IMR-90 (cell line): ENCODE results near the gene MYH3. TPM values are rescaled to one million over a fixed set of nuclear protein-coding genes. Genes with fewer than 3 reads are reported as not detected.

Experiments used
- ATAC-seq: fragments of 200-7000 bp; cut with Tn5 transposase; 2 replicates; pipeline ENCODE4 v1.9.1; 2020; ENCODE audit warnings: low read depth, mild to moderate bottlenecking, moderate library complexity
- BruUV-seq: library from RNA; stranded (reverse); fragments of 400-500 nt; replicated peaks from 2 replicates; lab custom pipeline; 2021; lab: Mats Ljungman, UMichigan
- CTCF ChIA-PET: fragments of 300-600 bp; formaldehyde crosslinking; extraction: SDS; loops from one replicate; lab custom pipeline; 2021; ENCODE audit warnings: antibody characterized with exemption; lab: Yijun Ruan, JAX
- POLR2A ChIA-PET: fragments of 300-600 bp; sonication (Branson Sonifier 250); formaldehyde crosslinking; loops from one replicate; lab custom pipeline; 2022; ENCODE audit warnings: antibody characterized with exemption; ENCODE audit not compliant: unreplicated experiment; lab: Charles Lee
- DNase-seq: peaks from one replicate; pipeline ENCODE4 v3.0.0; 2013
- H2AFZ ChIP-seq: replicated peaks from 2 replicates; pipeline ENCODE3; 2013; ENCODE audit warnings: low read length, mild to moderate bottlenecking; ENCODE audit not compliant: poor library complexity
- H2AK5ac ChIP-seq: 2 replicates; pipeline ENCODE4 v1.6.1; 2013; ENCODE audit warnings: low read depth, low read length, inconsistent platforms
- H2AK9ac ChIP-seq: replicated peaks from 2 replicates; pipeline ENCODE3; 2013; ENCODE audit warnings: mild to moderate bottlenecking, low read depth, low read length, moderate library complexity; ENCODE audit not compliant: poor library complexity
- H2BK120ac ChIP-seq: 2 replicates; pipeline ENCODE4 v1.6.1; 2013; ENCODE audit warnings: low read depth, low read length, inconsistent platforms
- H2BK15ac ChIP-seq: 3 replicates; pipeline ENCODE4 v1.6.1; 2013; ENCODE audit warnings: low read depth, low read length, inconsistent platforms
- H2BK20ac ChIP-seq: 2 replicates; pipeline ENCODE4 v1.6.1; 2013; ENCODE audit warnings: low read depth, mild to moderate bottlenecking, inconsistent platforms, low read length, moderate library complexity
- H2BK5ac ChIP-seq: 2 replicates; pipeline ENCODE4 v1.6.1; 2013; ENCODE audit warnings: mild to moderate bottlenecking, low read depth, low read length, inconsistent platforms; ENCODE audit not compliant: poor library complexity, severe bottlenecking
- H3K14ac ChIP-seq: replicated peaks from 2 replicates; pipeline ENCODE4 v1.6.1; 2013; ENCODE audit warnings: low read depth, low read length, inconsistent platforms
- H3K18ac ChIP-seq: 2 replicates; pipeline ENCODE4 v1.6.1; 2013; ENCODE audit warnings: low read depth, low read length, control low read depth
- H3K23ac ChIP-seq: 2 replicates; pipeline ENCODE4 v1.6.1; 2013; ENCODE audit warnings: low read depth, low read length, inconsistent platforms
- H3K27ac ChIP-seq: 2 replicates; pipeline ENCODE4 v1.5.1; 2013; ENCODE audit warnings: mild to moderate bottlenecking, control low read depth, low read length; ENCODE audit not compliant: insufficient read depth
- H3K27me3 ChIP-seq: 2 replicates; pipeline ENCODE4 v1.6.1; 2013; ENCODE audit warnings: low read length; ENCODE audit not compliant: control insufficient read depth, insufficient read depth
- H3K36me3 ChIP-seq: 2 replicates; pipeline ENCODE4 v1.6.1; 2013; ENCODE audit warnings: low read length, mixed read lengths; ENCODE audit not compliant: control insufficient read depth, insufficient read depth
- H3K4ac ChIP-seq: 2 replicates; pipeline ENCODE4 v1.6.1; 2013; ENCODE audit warnings: low read depth, low read length, inconsistent platforms
- H3K4me1 ChIP-seq: 2 replicates; pipeline ENCODE4 v1.6.1; 2013; ENCODE audit warnings: low read length, mixed read lengths; ENCODE audit not compliant: control insufficient read depth, insufficient read depth
- H3K4me2 ChIP-seq: 2 replicates; pipeline ENCODE4 v1.6.1; 2013; ENCODE audit warnings: low read depth, mild to moderate bottlenecking, control low read depth, low read length, moderate library complexity
- H3K4me3 ChIP-seq: 2 replicates; pipeline ENCODE4 v1.5.1; 2013; ENCODE audit warnings: low read depth, mild to moderate bottlenecking, control low read depth, low read length, moderate library complexity; ENCODE audit not compliant: insufficient read depth
- H3K56ac ChIP-seq: 2 replicates; pipeline ENCODE4 v1.6.1; 2013; ENCODE audit warnings: low read length, inconsistent platforms; ENCODE audit not compliant: insufficient read depth; ENCODE audit errors: extremely low read depth
- H3K79me1 ChIP-seq, 2 experiments: 2 replicates each; pipeline ENCODE4 v1.6.1; 2013; ENCODE audit warnings: low read length in 2 of 2, inconsistent platforms in 1 of 2, low read depth in 1 of 2
- H3K9ac ChIP-seq: 2 replicates; pipeline ENCODE4 v1.6.1; 2013; ENCODE audit warnings: low read depth, low read length, control low read depth
- H3K9me1 ChIP-seq: 2 replicates; pipeline ENCODE4 v1.6.1; 2013; ENCODE audit warnings: low read length, inconsistent platforms; ENCODE audit not compliant: insufficient read depth
- H3K9me3 ChIP-seq: 2 replicates; pipeline ENCODE4 v1.6.1; 2013; ENCODE audit warnings: low read length; ENCODE audit not compliant: control insufficient read depth, insufficient read depth
- H4K20me1 ChIP-seq: 2 replicates; pipeline ENCODE4 v1.6.1; 2013; ENCODE audit warnings: low read length, inconsistent platforms; ENCODE audit not compliant: insufficient read depth
- H4K5ac ChIP-seq: 2 replicates; pipeline ENCODE4 v1.6.1; 2013; ENCODE audit warnings: mild to moderate bottlenecking, low read depth, low read length, control low read depth
- H4K8ac ChIP-seq, 2 experiments: 2 replicates each; pipeline ENCODE4 v1.6.1; 2013; ENCODE audit warnings: low read depth in 2 of 2, low read length in 2 of 2, control low read depth in 1 of 2, inconsistent platforms in 1 of 2
- H4K91ac ChIP-seq: 2 replicates; pipeline ENCODE4 v1.6.1; 2013; ENCODE audit warnings: low read depth, low read length, inconsistent platforms; ENCODE audit not compliant: insufficient read depth
- CEBPB ChIP-seq: IDR thresholded peaks from 2 replicates; pipeline ENCODE4 v1.6.1; 2012; ENCODE audit warnings: low read depth, low read length, improper control_type of control experiment
- CHD1 ChIP-seq: IDR thresholded peaks from 2 replicates; pipeline ENCODE4 v1.6.1; 2012; ENCODE audit warnings: low read depth, low read length, improper control_type of control experiment
- ELK1 ChIP-seq: fragments of 150-350 bp; IDR thresholded peaks from 2 replicates; pipeline ENCODE4 v1.6.1; 2016; ENCODE audit warnings: low read depth, mild to moderate bottlenecking, low read length, moderate library complexity, borderline replicate concordance
- FOS ChIP-seq: fragments of 150-350 bp; IDR thresholded peaks from 2 replicates; pipeline ENCODE4 v1.6.1; 2016; ENCODE audit warnings: low read depth, low read length
- MAZ ChIP-seq: IDR thresholded peaks from 2 replicates; pipeline ENCODE4 v1.6.1; 2012; ENCODE audit warnings: low read depth, mild to moderate bottlenecking, low read length, improper control_type of control experiment, moderate library complexity, borderline replicate concordance
- MXI1 ChIP-seq: IDR thresholded peaks from 2 replicates; pipeline ENCODE4 v1.6.1; 2012; ENCODE audit warnings: low read depth, mild to moderate bottlenecking, low read length, moderate library complexity, borderline replicate concordance
- NFE2L2 ChIP-seq: fragments of 150-350 bp; IDR thresholded peaks from 2 replicates; pipeline ENCODE4 v1.6.1; 2016; ENCODE audit warnings: low read depth, mild to moderate bottlenecking, low read length
- RAD21 ChIP-seq: IDR thresholded peaks from 2 replicates; pipeline ENCODE4 v1.6.1; 2012; ENCODE audit warnings: low read length, improper control_type of control experiment
- SMC3 ChIP-seq: fragments of 150-350 bp; IDR thresholded peaks from 2 replicates; pipeline ENCODE4 v1.6.1; 2016; ENCODE audit warnings: low read depth, mild to moderate bottlenecking, antibody characterized with exemption, low read length, moderate library complexity
- WGBS, 2 experiments: methylation state at CpG; one replicate each; pipeline versions ENCODE4 v1.1.5 to v1.1.7; 2013; ENCODE audit warnings: missing lambda C conversion rate in 2 of 2; ENCODE audit not compliant: insufficient read length in 1 of 2; ENCODE audit errors: extremely low coverage in 2 of 2; 5-methylcytosine and 5-hydroxymethylcytosine counted together
- dilution Hi-C: fragments of 300-500 bp; cut with HindIII; formaldehyde crosslinking; loops from one replicate; pipeline ENCODE4 v1.14.3; 2018; ENCODE audit warnings: low sequenced_read_pairs; ENCODE audit not compliant: unreplicated experiment
- in situ Hi-C: fragments of 300-500 bp; cut with MboI; formaldehyde crosslinking; loops from 3 replicates; pipeline ENCODE4 v1.14.3; 2019; ENCODE audit warnings: low sequenced_read_pairs, inconsistent platforms, mixed read lengths
- intact Hi-C: fragments of 100-400 bp; cut with micrococcal nuclease; formaldehyde crosslinking; loops from 2 replicates; pipeline ENCODE4 v1.10.0; 2022
- polyA plus RNA-seq, 3 experiments: library from polyadenylated mRNA; depleted of rRNA; stranded (reverse); fragments of >200 nt; gene quantifications; 2 replicates each; pipeline ENCODE4 v1.2.3, GENCODE V29; 2012; ENCODE audit warnings: low replicate concordance in 1 of 3
- total RNA-seq: library from RNA; depleted of rRNA; stranded (reverse); fragments of >200 nt; gene quantifications from 2 replicates; pipeline ENCODE4 v1.2.3, GENCODE V29; 2012

MYH3 gene
- total and polyA plus RNA-seq, 2 of the 4 experiments (the other 2 are of a cell fraction), result 0.54 to 0.63 TPM

- Histone ChIP-seq H4K91ac (no peak overlapping the region), H3K23ac (no peak overlapping the region), H3K36me3 (peaks cover 2% of the 10 kb centered on the region; the same call in 1 of the 2 replicates), H3K9ac (no peak overlapping the region), H3K79me1 (no peaks in the 10 kb centered on the region), H2BK20ac (no peak overlapping the region), H2BK5ac (no peak overlapping the region), H3K56ac (no peak overlapping the region), H3K27ac (no peak overlapping the region), H3K4ac (no peak overlapping the region), H3K18ac (no peak overlapping the region), H2AK5ac (no peak overlapping the region), H3K4me2 (no peak overlapping the region), H3K9me3 (no peaks in the 10 kb centered on the region), H3K4me1 (no peaks in the 10 kb centered on the region), H2BK120ac (no peak overlapping the region), H4K20me1 (no peaks in the 10 kb centered on the region), H3K9me1 (no peaks in the 10 kb centered on the region), H4K8ac (no peak overlapping the region), H2AK9ac (no peak overlapping the region), H3K27me3 (no peaks in the 10 kb centered on the region), H2AFZ (no peak overlapping the region), H2BK15ac (no peak overlapping the region), H4K5ac (no peak overlapping the region), H3K4me3 (no peak overlapping the region), H3K14ac (no peak overlapping the region)
- no peak for DNase-seq
- in situ Hi-C loops, result loop anchor here (10.0 kb wide), 1 partner anchor 94 kb away; the partner anchor contains the start of gene TMEM220
- ATAC-seq, result no peak
- intact Hi-C loops, result no loop called here
- 75% methylated on average over 1 of the region's 3 CpGs; no CpG with 5 or more reads in 1 of the 2 experiments for WGBS, 2 experiments
- BruUV-seq, result no TSS peak
- dilution Hi-C loops, result no loop called here
- ChIA-PET POLR2A (interaction anchor here (0.6 kb wide), 1 partner anchor 1312 kb away, joined by 11 read pairs; no protein-coding TSS in a partner anchor), CTCF (interaction anchor here (0.6 to 2.5 kb wide), 4 partner anchors 10 to 64 kb away, joined by 3 to 6 read pairs (median 4); no protein-coding TSS in a partner anchor)
- TF ChIP-seq SMC3, result no peak
- no peak for TF ChIP-seq CHD1
- no peak for TF ChIP-seq RAD21
- no peak for TF ChIP-seq CEBPB
- TF ChIP-seq NFE2L2, result no peak
- TF ChIP-seq MXI1, result no peak
- TF ChIP-seq FOS, result no peak
- no peak for TF ChIP-seq MAZ
- TF ChIP-seq ELK1, result no peak
Observed at GRCh38 chr17:10640475-10640874, 16.6 kb downstream of the MYH3 start.
